ENCODE results near the gene TEKT5.

The TEKT5 gene

DNA sequence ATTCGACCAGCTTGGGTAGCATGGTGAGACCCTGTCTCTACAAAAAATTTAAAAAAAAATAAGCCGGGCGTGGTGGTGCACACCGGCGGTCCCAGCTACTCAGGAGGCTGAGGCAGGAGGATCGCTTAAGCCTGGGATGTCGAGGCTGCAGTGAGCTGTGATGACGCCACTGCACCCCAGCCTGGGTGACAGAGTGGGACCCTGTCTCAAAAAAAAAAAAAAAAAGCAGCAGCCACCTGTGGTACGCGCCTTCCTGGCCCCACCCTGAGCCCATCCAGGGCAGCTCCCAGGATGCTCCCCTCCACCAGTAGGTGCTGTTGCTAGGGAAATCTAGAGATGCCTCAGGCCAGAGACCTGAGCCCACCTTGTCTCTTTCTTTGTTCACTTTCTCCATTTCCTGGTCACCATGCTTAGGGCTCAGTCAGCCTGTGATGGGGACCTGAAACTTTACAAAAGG, 47.4 kb downstream of the TEKT5 start:
- no peak overlapping the region for H3K4me3 ChIP-seq (ENCODE audit: low read length)
- no peak overlapping the region for H3K27ac ChIP-seq (ENCODE audit: low read depth, low read length)
- no peak overlapping the region for H2BK5ac ChIP-seq (ENCODE audit: low read length)
- no CpG with 5 or more reads among the region's 10 CpGs for WGBS (ENCODE audit: extremely low coverage, insufficient coverage, low lambda C conversion rate)
- H3K56ac ChIP-seq (ENCODE audit: low read length): no peak overlapping the region
- H3K9ac ChIP-seq (ENCODE audit: low read length): no peak overlapping the region
- H3K27me3 ChIP-seq (ENCODE audit: insufficient read depth, low read length, poor library complexity): no peaks in the 10 kb centered on the region
- H3K4me2 ChIP-seq (ENCODE audit: low read length): no peak overlapping the region
- no peak overlapping the region for H3K23ac ChIP-seq (ENCODE audit: low read length)
- H3K4ac ChIP-seq (ENCODE audit: low read depth, low read length): no peak overlapping the region
- H3K18ac ChIP-seq (ENCODE audit: low read length): no peak overlapping the region
- no peak overlapping the region for H2AK5ac ChIP-seq (ENCODE audit: low read length)
- H3K79me2 ChIP-seq (ENCODE audit: control insufficient read depth, insufficient read depth, low read length): no peaks in the 10 kb centered on the region
- no peak overlapping the region for H2BK15ac ChIP-seq (replicated peaks; ENCODE audit: low read depth)
- H4K5ac ChIP-seq (ENCODE audit: low read length): no peak overlapping the region
- DNase-seq: no peak
- H3K36me3 ChIP-seq (ENCODE audit: control insufficient read depth, insufficient read depth, low read length): no peaks in the 10 kb centered on the region
- no peaks in the 10 kb centered on the region for H3K79me1 ChIP-seq (ENCODE audit: low read length)
- no peaks in the 10 kb centered on the region for H3K4me1 ChIP-seq (ENCODE audit: control insufficient read depth, low read depth, low read length)
- H4K8ac ChIP-seq (ENCODE audit: low read depth, low read length): no peak overlapping the region
- H2BK120ac ChIP-seq (ENCODE audit: low read depth, low read length): no peak overlapping the region

DNA sequence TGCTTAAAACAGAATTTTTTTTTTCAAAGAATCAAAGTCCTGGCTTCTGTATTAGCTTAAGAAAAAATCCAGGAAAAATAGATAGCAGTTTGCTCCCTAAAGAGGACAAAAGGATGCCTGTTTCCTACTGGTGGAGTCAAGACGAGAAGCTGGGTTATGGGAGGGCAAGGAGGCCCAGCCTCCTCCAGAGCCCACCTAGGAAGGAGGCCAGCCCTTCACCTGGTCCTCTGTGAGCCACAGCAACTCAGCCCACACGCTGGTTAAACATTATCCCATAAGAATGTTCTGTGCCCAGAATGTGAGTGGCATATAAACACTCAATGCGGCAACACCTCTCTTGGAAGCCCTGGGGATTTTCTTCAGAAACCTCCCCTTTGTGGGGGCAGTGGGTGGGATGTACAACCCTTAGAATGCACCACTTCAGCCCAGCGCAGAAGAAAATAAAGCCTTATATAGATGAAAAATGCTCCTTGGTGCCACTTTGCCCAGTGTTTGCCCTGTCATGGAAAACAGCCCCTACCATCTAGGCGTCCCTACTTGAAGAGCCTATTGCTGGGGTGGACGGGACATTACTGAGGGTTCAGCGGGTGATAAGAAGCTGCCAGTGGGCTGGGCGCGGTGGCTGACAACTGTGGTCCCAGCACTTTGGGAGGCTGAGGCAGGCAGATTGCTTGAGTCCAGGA, 48.0 kb downstream of the TEKT5 start:
- Histone ChIP-seq H3K79me1 (ENCODE audit: low read length) (no peaks in the 10 kb centered on the region), H3K27ac (ENCODE audit: low read depth, low read length) (no peak overlapping the region), H3K79me2 (ENCODE audit: control insufficient read depth, insufficient read depth, low read length) (no peaks in the 10 kb centered on the region), H3K18ac (ENCODE audit: low read length) (no peak overlapping the region), H3K4me3 (ENCODE audit: low read length) (no peak overlapping the region), H3K23ac (ENCODE audit: low read length) (no peak overlapping the region), H2BK15ac (replicated peaks; ENCODE audit: low read depth) (no peak overlapping the region), H3K36me3 (ENCODE audit: control insufficient read depth, insufficient read depth, low read length) (no peaks in the 10 kb centered on the region), H2AK5ac (ENCODE audit: low read length) (no peak overlapping the region), H2BK120ac (ENCODE audit: low read depth, low read length) (no peak overlapping the region), H3K4me2 (ENCODE audit: low read length) (no peak overlapping the region), H3K4ac (ENCODE audit: low read depth, low read length) (no peak overlapping the region), H3K56ac (ENCODE audit: low read length) (no peak overlapping the region), H4K5ac (ENCODE audit: low read length) (no peak overlapping the region), H4K8ac (ENCODE audit: low read depth, low read length) (no peak overlapping the region), H2BK5ac (ENCODE audit: low read length) (no peak overlapping the region), H3K9ac (ENCODE audit: low read length) (no peak overlapping the region), H3K27me3 (ENCODE audit: insufficient read depth, low read length, poor library complexity) (no peaks in the 10 kb centered on the region), H3K4me1 (ENCODE audit: control insufficient read depth, low read depth, low read length) (no peaks in the 10 kb centered on the region)
- no peak for DNase-seq
- WGBS (ENCODE audit: extremely low coverage, insufficient coverage, low lambda C conversion rate): no CpG with 5 or more reads among the region's 9 CpGs

GRCh38 chr16:10646228-10646580, 48.5 kb downstream of the TEKT5 start:
- H3K4ac ChIP-seq (ENCODE audit: low read depth, low read length): no peak overlapping the region
- H4K5ac ChIP-seq (ENCODE audit: low read length): no peak overlapping the region
- H2BK5ac ChIP-seq (ENCODE audit: low read length): no peak overlapping the region
- no peaks in the 10 kb centered on the region for H3K27me3 ChIP-seq (ENCODE audit: insufficient read depth, low read length, poor library complexity)
- no peak for DNase-seq
- no peaks in the 10 kb centered on the region for H3K36me3 ChIP-seq (ENCODE audit: control insufficient read depth, insufficient read depth, low read length)
- no peaks in the 10 kb centered on the region for H3K79me2 ChIP-seq (ENCODE audit: control insufficient read depth, insufficient read depth, low read length)
- H3K18ac ChIP-seq (ENCODE audit: low read length): no peak overlapping the region
- no peak overlapping the region for H4K8ac ChIP-seq (ENCODE audit: low read depth, low read length)
- H2BK120ac ChIP-seq (ENCODE audit: low read depth, low read length): no peak overlapping the region
- H3K23ac ChIP-seq (ENCODE audit: low read length): no peak overlapping the region
- no CpG with 5 or more reads among the region's 1 CpG for WGBS (ENCODE audit: extremely low coverage, insufficient coverage, low lambda C conversion rate)
- no peak overlapping the region for H3K9ac ChIP-seq (ENCODE audit: low read length)
- H3K27ac ChIP-seq (ENCODE audit: low read depth, low read length): no peak overlapping the region
- H3K4me1 ChIP-seq (ENCODE audit: control insufficient read depth, low read depth, low read length): no peaks in the 10 kb centered on the region
- no peak overlapping the region for H3K4me3 ChIP-seq (ENCODE audit: low read length)
- no peak overlapping the region for H3K56ac ChIP-seq (ENCODE audit: low read length)
- no peak overlapping the region for H2BK15ac ChIP-seq (replicated peaks; ENCODE audit: low read depth)
- no peak overlapping the region for H3K4me2 ChIP-seq (ENCODE audit: low read length)
- no peak overlapping the region for H2AK5ac ChIP-seq (ENCODE audit: low read length)
- H3K79me1 ChIP-seq (ENCODE audit: low read length): no peaks in the 10 kb centered on the region

GRCh38 chr16:10644092-10644491, 50.6 kb downstream of the TEKT5 start:
- no peaks in the 10 kb centered on the region for H3K27me3 ChIP-seq (ENCODE audit: insufficient read depth, low read length, poor library complexity)

DNA sequence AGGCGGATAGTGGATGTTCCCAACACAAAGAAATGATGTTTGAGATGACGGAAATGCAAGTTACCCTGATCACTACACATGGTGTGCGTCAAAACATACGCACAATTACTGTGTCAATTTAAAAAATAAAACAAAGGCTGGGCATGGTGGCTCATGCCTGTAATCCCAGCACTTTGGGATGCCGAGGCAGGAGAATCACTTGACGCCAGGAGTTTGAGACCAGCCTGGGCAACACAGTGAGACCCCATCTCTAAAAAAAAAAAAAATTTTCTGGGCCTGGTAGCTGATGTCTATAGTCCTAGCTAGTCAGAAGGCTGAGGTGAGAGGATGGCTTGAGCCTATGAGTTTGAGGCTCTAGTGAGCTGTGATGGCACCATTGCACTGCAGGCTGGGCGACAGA, 51.8 kb downstream of the TEKT5 start:
- H3K36me3 ChIP-seq (ENCODE audit: control insufficient read depth, insufficient read depth, low read length): no peaks in the 10 kb centered on the region
- H3K9ac ChIP-seq (ENCODE audit: low read length): no peak overlapping the region
- no peak overlapping the region for H3K4me2 ChIP-seq (ENCODE audit: low read length)
- no peaks in the 10 kb centered on the region for H3K4me1 ChIP-seq (ENCODE audit: control insufficient read depth, low read depth, low read length)
- no peak overlapping the region for H4K5ac ChIP-seq (ENCODE audit: low read length)
- WGBS (ENCODE audit: extremely low coverage, insufficient coverage, low lambda C conversion rate): no CpG with 5 or more reads among the region's 7 CpGs
- no peak overlapping the region for H4K8ac ChIP-seq (ENCODE audit: low read depth, low read length)
- H3K27ac ChIP-seq (ENCODE audit: low read depth, low read length): no peak overlapping the region
- H3K4ac ChIP-seq (ENCODE audit: low read depth, low read length): no peak overlapping the region
- H2BK15ac ChIP-seq (replicated peaks; ENCODE audit: low read depth): no peak overlapping the region
- H3K27me3 ChIP-seq (ENCODE audit: insufficient read depth, low read length, poor library complexity): no peaks in the 10 kb centered on the region
- H2BK120ac ChIP-seq (ENCODE audit: low read depth, low read length): no peak overlapping the region
- H3K56ac ChIP-seq (ENCODE audit: low read length): no peak overlapping the region
- H2AK5ac ChIP-seq (ENCODE audit: low read length): no peak overlapping the region
- DNase-seq: no peak
- H3K79me2 ChIP-seq (ENCODE audit: control insufficient read depth, insufficient read depth, low read length): no peaks in the 10 kb centered on the region
- H3K18ac ChIP-seq (ENCODE audit: low read length): no peak overlapping the region
- H3K23ac ChIP-seq (ENCODE audit: low read length): no peak overlapping the region
- no peak overlapping the region for H3K4me3 ChIP-seq (ENCODE audit: low read length)
- no peak overlapping the region for H2BK5ac ChIP-seq (ENCODE audit: low read length)
- no peaks in the 10 kb centered on the region for H3K79me1 ChIP-seq (ENCODE audit: low read length)

More at GRCh38 chr16:10644092-10644491, 50.6 kb downstream of the TEKT5 start:
- H4K5ac ChIP-seq (ENCODE audit: low read length): no peak overlapping the region
- H3K4me1 ChIP-seq (ENCODE audit: control insufficient read depth, low read depth, low read length): no peaks in the 10 kb centered on the region
- no peak for DNase-seq
- no peak overlapping the region for H3K4me2 ChIP-seq (ENCODE audit: low read length)
- no peak overlapping the region for H3K18ac ChIP-seq (ENCODE audit: low read length)
- no peak overlapping the region for H3K27ac ChIP-seq (ENCODE audit: low read depth, low read length)
- H3K56ac ChIP-seq (ENCODE audit: low read length): no peak overlapping the region
- H3K9ac ChIP-seq (ENCODE audit: low read length): no peak overlapping the region
- no peak overlapping the region for H2BK5ac ChIP-seq (ENCODE audit: low read length)
- no peak overlapping the region for H2AK5ac ChIP-seq (ENCODE audit: low read length)
- no peak overlapping the region for H3K23ac ChIP-seq (ENCODE audit: low read length)
- H2BK15ac ChIP-seq (replicated peaks; ENCODE audit: low read depth): no peak overlapping the region
- H3K4ac ChIP-seq (ENCODE audit: low read depth, low read length): no peak overlapping the region
- H2BK120ac ChIP-seq (ENCODE audit: low read depth, low read length): no peak overlapping the region
- no peak overlapping the region for H3K4me3 ChIP-seq (ENCODE audit: low read length)
- no CpG with 5 or more reads among the region's 6 CpGs for WGBS (ENCODE audit: extremely low coverage, insufficient coverage, low lambda C conversion rate)
- H3K79me1 ChIP-seq (ENCODE audit: low read length): no peaks in the 10 kb centered on the region
- H3K36me3 ChIP-seq (ENCODE audit: control insufficient read depth, insufficient read depth, low read length): no peaks in the 10 kb centered on the region
- H3K79me2 ChIP-seq (ENCODE audit: control insufficient read depth, insufficient read depth, low read length): no peaks in the 10 kb centered on the region
- no peak overlapping the region for H4K8ac ChIP-seq (ENCODE audit: low read depth, low read length)
